ENCODE data around the gene SLC9A9. TPM values are rescaled to one million over a fixed set of nuclear protein-coding genes. Genes with fewer than 3 reads are reported as not detected.

Gene SLC9A9
- total RNA-seq, 1 experiment from 2014 or later = not detected

- intact Hi-C loops (cut with micrococcal nuclease; ENCODE audit: unreplicated experiment) = no loop called here
- H3K36me3 Mint-ChIP-seq (ENCODE audit: insufficient read depth, unreplicated experiment) = no peaks in the 10 kb centered on the region
- no peaks in the 10 kb centered on the region for H3K27me3 ChIP-seq (replicated peaks; ENCODE audit: control insufficient read depth, insufficient read depth, low read length)
- H3K4me1 ChIP-seq = no peaks in the 10 kb centered on the region
- H3K4me3 Mint-ChIP-seq (ENCODE audit: unreplicated experiment) = no peak overlapping the region
- CTCF ChIA-PET = no interaction called here
- POLR2A ChIA-PET = no interaction called here
- no peaks in the 10 kb centered on the region for H3K36me3 ChIP-seq (ENCODE audit: control insufficient read depth, insufficient read depth, low read length)
- no peaks in the 10 kb centered on the region for H3K9me3 ChIP-seq
- H3K27ac Mint-ChIP-seq (ENCODE audit: unreplicated experiment) = no peak overlapping the region
- DNase-seq = no peak
- no peak for TF ChIP-seq CTCF (IDR thresholded peaks at IDR 0.05; ENCODE audit: insufficient read depth in 1 of 2, low read depth in 1 of 2, low read length in 1 of 2, severe bottlenecking in 1 of 2, unreplicated experiment in 1 of 2)
- BruUV-seq (replicated peaks) = no TSS peak
- no peaks in the 10 kb centered on the region for H3K4me1 Mint-ChIP-seq (ENCODE audit: low read depth, unreplicated experiment)
- H3K9me3 Mint-ChIP-seq (ENCODE audit: unreplicated experiment) = no peaks in the 10 kb centered on the region
- no peak overlapping the region for H3K4me3 ChIP-seq (ENCODE audit: low read depth, low read length)
- H3K27me3 Mint-ChIP-seq (ENCODE audit: insufficient read depth, unreplicated experiment) = peaks cover 7% of the 10 kb centered on the region
These were observed 631.0 kb downstream of the SLC9A9 start for GRCh38 chr3:143217283-143217682.

GRCh38 chr3:143216709-143217182 is 631.5 kb downstream of the SLC9A9 start:
- CTCF ChIA-PET = no interaction called here
- Histone ChIP-seq H3K4me3 (ENCODE audit: low read depth, low read length) (no peak overlapping the region), H3K36me3 (ENCODE audit: control insufficient read depth, insufficient read depth, low read length) (no peaks in the 10 kb centered on the region), H3K4me1 (no peaks in the 10 kb centered on the region), H3K27me3 (replicated peaks; ENCODE audit: control insufficient read depth, insufficient read depth, low read length) (no peaks in the 10 kb centered on the region), H3K9me3 (no peaks in the 10 kb centered on the region)
- H3K27me3 Mint-ChIP-seq (ENCODE audit: insufficient read depth, unreplicated experiment) = peaks cover 7% of the 10 kb centered on the region
- no peaks in the 10 kb centered on the region for H3K9me3 Mint-ChIP-seq (ENCODE audit: unreplicated experiment)
- no peak for DNase-seq
- no peaks in the 10 kb centered on the region for H3K4me1 Mint-ChIP-seq (ENCODE audit: low read depth, unreplicated experiment)
- POLR2A ChIA-PET = no interaction called here
- intact Hi-C loops (cut with micrococcal nuclease; ENCODE audit: unreplicated experiment) = no loop called here
- TF ChIP-seq CTCF (IDR thresholded peaks at IDR 0.05; ENCODE audit: insufficient read depth in 1 of 2, low read depth in 1 of 2, low read length in 1 of 2, severe bottlenecking in 1 of 2, unreplicated experiment in 1 of 2) = no peak
- no peaks in the 10 kb centered on the region for H3K36me3 Mint-ChIP-seq (ENCODE audit: insufficient read depth, unreplicated experiment)
- H3K4me3 Mint-ChIP-seq (ENCODE audit: unreplicated experiment) = no peak overlapping the region
- H3K27ac Mint-ChIP-seq (ENCODE audit: unreplicated experiment) = no peak overlapping the region
- no TSS peak for BruUV-seq (replicated peaks)

Other genes with a start within 250 kb of the SLC9A9 start
- 29.0 and 30.2 TPM in 2 replicates for gene DIPK2A, start 123.4 kb upstream of the SLC9A9 start, total RNA-seq (2022)